ENCODE results near the gene EPHA4.

- TF ChIP-seq CTCF (IDR thresholded peaks at IDR 0.05; ENCODE audit: low read depth, low read length) (no peak), EZH2phosphoT487 (IDR thresholded peaks at IDR 0.05; ENCODE audit: low read depth) (no peak)
Measured at GRCh38 chr2:221448844-221449390, 123.2 kb downstream of the EPHA4 start.
